ENCODE data around the gene PDSS1.

Gene PDSS1

DNA sequence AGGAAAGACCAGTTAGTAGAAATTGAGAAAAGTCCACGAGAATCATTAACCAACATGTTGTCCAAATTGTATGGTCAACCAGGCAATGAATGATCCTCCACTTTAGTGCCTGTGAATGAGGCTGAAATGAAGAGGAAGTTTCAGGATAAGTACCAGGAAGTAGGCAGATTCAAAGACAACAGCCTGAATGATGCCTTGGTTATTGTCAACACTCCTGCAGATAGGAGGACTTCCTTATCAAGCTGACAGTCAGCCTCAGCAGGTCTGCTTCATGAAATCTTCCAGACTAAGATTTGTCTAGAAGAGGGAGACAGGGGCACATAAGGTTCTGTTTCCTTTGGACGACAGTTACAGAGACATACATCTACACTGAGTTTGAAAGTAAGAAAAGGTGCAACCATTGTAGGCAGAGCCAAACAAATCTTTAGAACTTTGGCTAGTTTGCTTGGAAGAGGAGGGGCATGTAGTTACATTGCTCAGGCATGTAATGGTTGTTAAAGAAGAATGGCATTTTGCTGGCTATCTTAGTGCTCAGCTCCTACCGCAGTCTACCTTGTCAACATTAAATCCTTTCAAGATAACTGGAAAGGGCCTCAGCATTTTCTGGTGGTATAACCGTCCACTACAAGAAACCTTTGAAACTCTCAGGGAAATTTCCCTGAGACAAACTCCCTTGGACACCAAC lies 81.8 kb downstream of the PDSS1 start:
- Histone ChIP-seq H3K9me3 (replicated peaks; ENCODE audit: insufficient read depth, low read length) (no peaks in the 10 kb centered on the region), H3K4me1 (ENCODE audit: low read length) (peaks cover 24% of the 10 kb centered on the region), H3K79me2 (ENCODE audit: low read length) (peaks cover 98% of the 10 kb centered on the region), H3K4me3 (ENCODE audit: low read length) (no peak overlapping the region), H3K4me2 (ENCODE audit: low read depth, low read length) (no peak overlapping the region), H3K36me3 (replicated peaks; ENCODE audit: insufficient read depth, low read length) (no peaks in the 10 kb centered on the region), H3K27me3 (replicated peaks; ENCODE audit: insufficient read depth, low read length) (no peaks in the 10 kb centered on the region), H3K9me2 (replicated peaks; ENCODE audit: insufficient read depth, low read length) (no peaks in the 10 kb centered on the region), H2AFZ (ENCODE audit: low read length) (no peak overlapping the region), H3K9ac (ENCODE audit: low read length) (no peak overlapping the region), H3K27ac (ENCODE audit: low read length) (no peak overlapping the region), H3F3A (ENCODE audit: insufficient read depth, low read length) (no peaks in the 10 kb centered on the region), H4K20me1 (ENCODE audit: insufficient read depth, low read length) (peaks cover 14% of the 10 kb centered on the region)
- DNase-seq, result no peak
- TF ChIP-seq EZH2phosphoT487 (IDR thresholded peaks at IDR 0.05; ENCODE audit: low read length), result no peak
- TF ChIP-seq, protein P1, sequence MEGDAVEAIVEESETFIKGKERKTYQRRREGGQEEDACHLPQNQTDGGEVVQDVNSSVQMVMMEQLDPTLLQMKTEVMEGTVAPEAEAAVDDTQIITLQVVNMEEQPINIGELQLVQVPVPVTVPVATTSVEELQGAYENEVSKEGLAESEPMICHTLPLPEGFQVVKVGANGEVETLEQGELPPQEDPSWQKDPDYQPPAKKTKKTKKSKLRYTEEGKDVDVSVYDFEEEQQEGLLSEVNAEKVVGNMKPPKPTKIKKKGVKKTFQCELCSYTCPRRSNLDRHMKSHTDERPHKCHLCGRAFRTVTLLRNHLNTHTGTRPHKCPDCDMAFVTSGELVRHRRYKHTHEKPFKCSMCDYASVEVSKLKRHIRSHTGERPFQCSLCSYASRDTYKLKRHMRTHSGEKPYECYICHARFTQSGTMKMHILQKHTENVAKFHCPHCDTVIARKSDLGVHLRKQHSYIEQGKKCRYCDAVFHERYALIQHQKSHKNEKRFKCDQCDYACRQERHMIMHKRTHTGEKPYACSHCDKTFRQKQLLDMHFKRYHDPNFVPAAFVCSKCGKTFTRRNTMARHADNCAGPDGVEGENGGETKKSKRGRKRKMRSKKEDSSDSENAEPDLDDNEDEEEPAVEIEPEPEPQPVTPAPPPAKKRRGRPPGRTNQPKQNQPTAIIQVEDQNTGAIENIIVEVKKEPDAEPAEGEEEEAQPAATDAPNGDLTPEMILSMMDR (IDR thresholded peaks at IDR 0.05; ENCODE audit: low read length), result no peak
- TF ChIP-seq EZH2 (optimal IDR thresholded peaks at IDR 0.05; ENCODE audit: low read depth, low read length), result no peak

DNA sequence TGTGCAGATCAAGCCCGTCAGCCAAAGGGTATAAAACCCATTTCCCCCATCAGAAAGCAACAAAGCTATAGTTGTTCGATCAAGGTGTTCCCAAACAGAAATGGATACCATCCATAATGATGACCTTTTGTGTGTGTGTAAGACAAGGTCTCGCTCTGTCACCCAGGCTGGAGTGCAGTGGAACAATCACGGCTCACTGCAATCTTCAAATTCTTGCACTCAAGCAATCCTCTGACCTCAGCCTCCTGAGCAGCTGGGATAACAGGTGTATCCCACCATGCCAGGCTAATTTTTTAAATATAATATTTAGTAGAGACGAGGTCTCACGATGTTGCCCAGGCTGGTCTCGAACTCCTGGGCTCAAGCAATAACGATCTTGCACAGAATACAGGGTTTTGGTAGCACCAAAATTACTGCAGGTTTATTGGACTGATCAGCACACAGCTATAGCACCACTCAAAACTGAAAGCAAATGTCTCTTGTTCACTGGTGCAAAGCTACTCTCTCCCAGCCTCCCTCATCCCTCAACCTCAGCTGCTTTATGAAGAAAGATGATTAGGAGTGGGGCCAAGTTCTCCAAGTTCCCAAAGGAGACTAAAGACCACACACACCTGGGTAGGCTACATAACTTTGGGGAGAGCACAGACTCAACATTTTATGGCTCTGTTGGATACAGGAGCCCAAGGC lies 82.7 kb downstream of the PDSS1 start:
- no peaks in the 10 kb centered on the region for H3K9me3 ChIP-seq (replicated peaks; ENCODE audit: insufficient read depth, low read length)
- no peak overlapping the region for H3K9ac ChIP-seq (ENCODE audit: low read length)
- H3K4me1 ChIP-seq (ENCODE audit: low read length), result peaks cover 24% of the 10 kb centered on the region
- peaks cover 14% of the 10 kb centered on the region for H4K20me1 ChIP-seq (ENCODE audit: insufficient read depth, low read length)
- no peak for DNase-seq
- no peak overlapping the region for H2AFZ ChIP-seq (ENCODE audit: low read length)
- no peaks in the 10 kb centered on the region for H3K9me2 ChIP-seq (replicated peaks; ENCODE audit: insufficient read depth, low read length)
- TF ChIP-seq EZH2phosphoT487 (IDR thresholded peaks at IDR 0.05; ENCODE audit: low read length), result no peak
- TF ChIP-seq EZH2 (optimal IDR thresholded peaks at IDR 0.05; ENCODE audit: low read depth, low read length), result no peak
- TF ChIP-seq, protein P1 (IDR thresholded peaks at IDR 0.05; ENCODE audit: low read length), result no peak
- H3F3A ChIP-seq (ENCODE audit: insufficient read depth, low read length), result no peaks in the 10 kb centered on the region
- H3K27ac ChIP-seq (ENCODE audit: low read length), result no peak overlapping the region
- H3K27me3 ChIP-seq (replicated peaks; ENCODE audit: insufficient read depth, low read length), result no peaks in the 10 kb centered on the region
- peaks cover 99% of the 10 kb centered on the region for H3K79me2 ChIP-seq (ENCODE audit: low read length)
- H3K36me3 ChIP-seq (replicated peaks; ENCODE audit: insufficient read depth, low read length), result no peaks in the 10 kb centered on the region
- no peak overlapping the region for H3K4me3 ChIP-seq (ENCODE audit: low read length)
- H3K4me2 ChIP-seq (ENCODE audit: low read depth, low read length), result no peak overlapping the region

DNA sequence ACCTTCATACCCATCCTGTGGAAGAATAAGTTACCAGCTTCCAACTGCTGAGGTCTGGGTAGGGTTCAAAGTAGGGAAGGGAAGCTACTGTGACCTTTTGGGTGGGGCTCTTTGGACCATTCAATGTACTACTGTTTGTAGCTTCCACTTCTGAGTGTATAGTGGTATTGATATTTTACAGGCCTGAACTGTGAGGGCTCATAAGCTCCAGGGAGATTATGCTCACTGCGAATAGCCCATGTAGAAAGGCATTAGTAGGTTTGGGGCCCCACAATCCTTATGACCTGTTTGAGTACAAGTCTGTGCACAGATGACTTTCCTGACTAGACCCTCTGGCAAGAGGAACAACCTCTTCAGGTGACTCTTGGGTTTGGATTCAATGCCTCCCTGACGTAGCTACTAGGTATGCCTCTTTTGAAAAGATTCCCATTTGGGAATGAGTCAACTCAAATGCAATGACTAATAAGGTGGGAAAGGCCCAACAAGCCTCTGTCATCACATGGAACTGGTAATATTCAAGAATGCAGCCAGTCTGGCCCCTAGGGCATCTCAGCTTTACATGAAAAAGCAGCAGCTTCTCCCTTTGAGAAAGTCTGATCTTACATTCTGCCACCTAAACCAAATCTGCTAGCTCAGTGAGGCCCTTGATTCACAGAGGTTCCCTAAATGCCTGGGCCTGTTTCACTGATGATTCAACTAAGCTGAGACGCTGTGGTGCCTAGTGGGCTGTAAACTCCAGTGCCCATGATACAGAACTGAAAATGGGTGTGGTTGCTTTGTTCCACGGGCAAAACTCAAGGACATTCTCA lies 83.5 kb downstream of the PDSS1 start:
- no peaks in the 10 kb centered on the region for H3K27me3 ChIP-seq (replicated peaks; ENCODE audit: insufficient read depth, low read length)
- peaks cover 14% of the 10 kb centered on the region for H4K20me1 ChIP-seq (ENCODE audit: insufficient read depth, low read length)
- no peak for DNase-seq
- no peaks in the 10 kb centered on the region for H3K36me3 ChIP-seq (replicated peaks; ENCODE audit: insufficient read depth, low read length)
- H3K9me2 ChIP-seq (replicated peaks; ENCODE audit: insufficient read depth, low read length), result no peaks in the 10 kb centered on the region
- H3K9me3 ChIP-seq (replicated peaks; ENCODE audit: insufficient read depth, low read length), result no peaks in the 10 kb centered on the region
- H3F3A ChIP-seq (ENCODE audit: insufficient read depth, low read length), result no peaks in the 10 kb centered on the region
- H3K4me3 ChIP-seq (ENCODE audit: low read length), result no peak overlapping the region
- H3K79me2 ChIP-seq (ENCODE audit: low read length), result peaks cover 99% of the 10 kb centered on the region
- no peak overlapping the region for H3K27ac ChIP-seq (ENCODE audit: low read length)
- H3K9ac ChIP-seq (ENCODE audit: low read length), result no peak overlapping the region
- TF ChIP-seq EZH2 (optimal IDR thresholded peaks at IDR 0.05; ENCODE audit: low read depth, low read length), result no peak
- TF ChIP-seq EZH2phosphoT487 (IDR thresholded peaks at IDR 0.05; ENCODE audit: low read length), result no peak
- TF ChIP-seq, protein P1 (IDR thresholded peaks at IDR 0.05; ENCODE audit: low read length), result no peak
- H3K4me2 ChIP-seq (ENCODE audit: low read depth, low read length), result no peak overlapping the region
- peaks cover 24% of the 10 kb centered on the region for H3K4me1 ChIP-seq (ENCODE audit: low read length)
- no peak overlapping the region for H2AFZ ChIP-seq (ENCODE audit: low read length)

Data from MM.1S (cell line).